ENCODE data around the gene ADGRV1. TPM values are rescaled to one million over a fixed set of nuclear protein-coding genes. Genes with fewer than 3 reads are reported as not detected.

The ADGRV1 gene
- total and polyA plus RNA-seq, 8 donors = 0.75 to 10.3 (median 4.0) TPM

DNA sequence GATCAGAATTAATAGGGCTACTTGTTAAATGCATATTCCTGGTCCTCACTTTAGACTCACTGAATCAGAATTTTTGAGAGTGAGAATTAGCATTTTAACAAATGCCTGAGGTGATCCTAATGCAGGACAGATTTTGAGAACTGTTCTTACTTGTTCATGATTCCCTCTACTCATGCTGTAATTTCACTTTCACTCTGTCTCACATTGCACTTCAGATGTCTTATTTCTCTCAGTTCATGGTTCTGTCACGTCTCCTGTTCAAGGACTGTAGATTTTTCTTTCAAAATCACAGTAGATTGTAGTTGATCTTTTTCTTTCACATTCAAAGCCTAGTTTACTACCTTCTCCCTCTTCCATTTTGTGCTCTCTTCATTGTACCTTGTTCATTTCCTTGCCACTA lies 54.3 kb downstream of the ADGRV1 start:
- 37 to 55% (median 51%) methylated on average over 1 of the region's 1 CpG for WGBS, 5 donors

GRCh38 chr5:90613459-90613858 lies 54.9 kb downstream of the ADGRV1 start:
- DNase-seq = no peak
- intact Hi-C loops (cut with DNase I; ENCODE audit: low total_unique reads) = no loop called here
- no peaks in the 10 kb centered on the region for H3K4me1 ChIP-seq
- H3K4me3 ChIP-seq = no peak overlapping the region
- H3K36me3 ChIP-seq = no peaks in the 10 kb centered on the region
- no peak overlapping the region for H3K27ac ChIP-seq
- H3K27me3 ChIP-seq = no peaks in the 10 kb centered on the region
- TF ChIP-seq POLR2A (IDR thresholded peaks at IDR 0.05) (no peak), EP300 (IDR thresholded peaks at IDR 0.05) (no peak), POLR2AphosphoS5 (IDR thresholded peaks at IDR 0.05) (no peak)
- TF ChIP-seq, protein P1, sequence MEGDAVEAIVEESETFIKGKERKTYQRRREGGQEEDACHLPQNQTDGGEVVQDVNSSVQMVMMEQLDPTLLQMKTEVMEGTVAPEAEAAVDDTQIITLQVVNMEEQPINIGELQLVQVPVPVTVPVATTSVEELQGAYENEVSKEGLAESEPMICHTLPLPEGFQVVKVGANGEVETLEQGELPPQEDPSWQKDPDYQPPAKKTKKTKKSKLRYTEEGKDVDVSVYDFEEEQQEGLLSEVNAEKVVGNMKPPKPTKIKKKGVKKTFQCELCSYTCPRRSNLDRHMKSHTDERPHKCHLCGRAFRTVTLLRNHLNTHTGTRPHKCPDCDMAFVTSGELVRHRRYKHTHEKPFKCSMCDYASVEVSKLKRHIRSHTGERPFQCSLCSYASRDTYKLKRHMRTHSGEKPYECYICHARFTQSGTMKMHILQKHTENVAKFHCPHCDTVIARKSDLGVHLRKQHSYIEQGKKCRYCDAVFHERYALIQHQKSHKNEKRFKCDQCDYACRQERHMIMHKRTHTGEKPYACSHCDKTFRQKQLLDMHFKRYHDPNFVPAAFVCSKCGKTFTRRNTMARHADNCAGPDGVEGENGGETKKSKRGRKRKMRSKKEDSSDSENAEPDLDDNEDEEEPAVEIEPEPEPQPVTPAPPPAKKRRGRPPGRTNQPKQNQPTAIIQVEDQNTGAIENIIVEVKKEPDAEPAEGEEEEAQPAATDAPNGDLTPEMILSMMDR (IDR thresholded peaks at IDR 0.05) = no peak
- no peaks in the 10 kb centered on the region for H3K9me3 ChIP-seq
- WGBS, 5 donors = 78 to 93% (median 84%) methylated on average over 3 of the region's 3 CpGs

More for the DNA sequence above, 54.3 kb downstream of the ADGRV1 start:
- no peak overlapping the region for H3K27ac ChIP-seq
- TF ChIP-seq POLR2A (IDR thresholded peaks at IDR 0.05) (no peak), EP300 (IDR thresholded peaks at IDR 0.05) (no peak), POLR2AphosphoS5 (IDR thresholded peaks at IDR 0.05) (no peak)
- TF ChIP-seq, protein P1 (IDR thresholded peaks at IDR 0.05) = no peak
- DNase-seq = no peak
- no peaks in the 10 kb centered on the region for H3K4me1 ChIP-seq
- no peaks in the 10 kb centered on the region for H3K9me3 ChIP-seq
- no peaks in the 10 kb centered on the region for H3K36me3 ChIP-seq
- H3K27me3 ChIP-seq = no peaks in the 10 kb centered on the region
- H3K4me3 ChIP-seq = no peak overlapping the region
- intact Hi-C loops (cut with DNase I; ENCODE audit: low total_unique reads) = no loop called here

- no peak overlapping the region for H3K27ac ChIP-seq
- no peaks in the 10 kb centered on the region for H3K9me3 ChIP-seq
- no peak for TF ChIP-seq POLR2A (IDR thresholded peaks at IDR 0.05)
- no peak for TF ChIP-seq POLR2AphosphoS5 (IDR thresholded peaks at IDR 0.05)
- TF ChIP-seq, protein P1 (IDR thresholded peaks at IDR 0.05) = no peak
- TF ChIP-seq EP300 (IDR thresholded peaks at IDR 0.05) = no peak
- WGBS, 5 donors = 72 to 81% (median 77%) methylated on average over 6 of the region's 6 CpGs
- H3K36me3 ChIP-seq = no peaks in the 10 kb centered on the region
- H3K4me1 ChIP-seq = no peaks in the 10 kb centered on the region
- intact Hi-C loops (cut with DNase I; ENCODE audit: low total_unique reads) = no loop called here
- DNase-seq = no peak
- no peak overlapping the region for H3K4me3 ChIP-seq
- no peaks in the 10 kb centered on the region for H3K27me3 ChIP-seq
These were observed 55.4 kb downstream of the ADGRV1 start for GRCh38 chr5:90613918-90614504.

DNA sequence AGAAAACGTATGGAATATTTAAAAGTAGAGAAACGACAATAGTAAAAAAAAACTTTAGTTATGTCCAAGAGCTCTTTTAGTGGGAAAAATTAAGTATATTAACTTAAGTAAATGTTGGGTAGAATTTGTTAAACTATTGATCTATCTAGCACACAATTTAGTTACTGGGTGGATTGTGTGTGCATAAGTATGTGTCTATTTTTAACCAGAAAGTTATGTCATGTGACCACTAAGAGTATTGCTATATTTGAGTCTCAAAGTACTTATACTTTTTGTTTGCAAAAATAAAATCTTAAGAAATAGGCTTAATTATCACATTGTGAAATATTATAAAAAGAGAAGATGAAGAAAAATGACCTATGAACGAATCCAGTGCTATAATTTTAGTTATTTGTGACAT lies 56.8 kb downstream of the ADGRV1 start:
- intact Hi-C loops (cut with DNase I; ENCODE audit: low total_unique reads) = no loop called here
- Histone ChIP-seq H3K27me3 (no peaks in the 10 kb centered on the region), H3K9me3 (no peaks in the 10 kb centered on the region), H3K4me1 (no peaks in the 10 kb centered on the region), H3K27ac (no peak overlapping the region), H3K4me3 (no peak overlapping the region), H3K36me3 (no peaks in the 10 kb centered on the region)
- no peak for TF ChIP-seq POLR2AphosphoS5 (IDR thresholded peaks at IDR 0.05)
- TF ChIP-seq, protein P1 (IDR thresholded peaks at IDR 0.05) = no peak
- TF ChIP-seq POLR2A (IDR thresholded peaks at IDR 0.05) = no peak
- TF ChIP-seq EP300 (IDR thresholded peaks at IDR 0.05) = no peak
- DNase-seq = no peak
- 64 to 76% (median 72%) methylated on average over 3 of the region's 3 CpGs for WGBS, 5 donors

Measured in stomach (tissue), 9 donors.